Measurements from ENCODE around the gene SLC19A3. TPM values are rescaled to one million over a fixed set of nuclear protein-coding genes. Genes with fewer than 3 reads are reported as not detected.

The SLC19A3 gene
- total and polyA plus RNA-seq, 2 donors (not counting 3 experiments of a cell fraction or from before 2014, with no cell fraction given) = 0.01 TPM; not detected in 1

GRCh38 chr2:227761740-227762476 is 44.1 kb upstream of the SLC19A3 start:
- intact Hi-C loops (cut with micrococcal nuclease) = no loop called here
- no peaks in the 10 kb centered on the region for H3K9me3 ChIP-seq (replicated peaks; ENCODE audit: control insufficient read depth, insufficient read depth, low read length)
- no peak overlapping the region for H3K27ac ChIP-seq (ENCODE audit: insufficient read depth, low read depth, low read length)
- POLR2A ChIA-PET = no interaction called here
- no TSS peak for BruUV-seq (replicated peaks)
- TF ChIP-seq JUN (IDR thresholded peaks at IDR 0.05; ENCODE audit: borderline replicate concordance, insufficient read depth, insufficient read length, low read depth) (no peak), MYC (IDR thresholded peaks at IDR 0.05; ENCODE audit: low read depth, low read length) (no peak), GATA2 (IDR thresholded peaks at IDR 0.05; ENCODE audit: insufficient read depth, insufficient read length, low read depth, low read length) (no peak), MAX (IDR thresholded peaks at IDR 0.05; ENCODE audit: insufficient read depth, insufficient read length) (no peak), CTCF (IDR thresholded peaks at IDR 0.05; ENCODE audit: extremely low read depth in 1 of 2, insufficient read depth in 1 of 2, low read depth in 1 of 2, low read length in 2 of 2) (no peak), POLR2A (IDR thresholded peaks at IDR 0.05; ENCODE audit: low read depth, low read length) (no peak), EZH2 (IDR thresholded peaks at IDR 0.05; ENCODE audit: borderline replicate concordance, low read depth, low read length, severe bottlenecking) (no peak), FOS (IDR thresholded peaks at IDR 0.05; ENCODE audit: borderline replicate concordance, insufficient read depth, low read length) (no peak), POLR2AphosphoS5 (IDR thresholded peaks at IDR 0.05; ENCODE audit: insufficient read depth, low read depth, low read length) (no peak)
- dilution Hi-C loops (cut with MboI; ENCODE audit: extremely low pct_ligation_motif_present, low sequenced_read_pairs) = no loop called here
- FAIRE-seq (no peak), DNase-seq (ENCODE audit: low read depth, low spot score) (no peak)
- H4K20me1 ChIP-seq (replicated peaks; ENCODE audit: control insufficient read depth, extremely low read depth, insufficient read depth, low read length) = no peaks in the 10 kb centered on the region
- no peaks in the 10 kb centered on the region for H3K79me2 ChIP-seq (ENCODE audit: control insufficient read depth, insufficient read depth, low read length)
- no peak overlapping the region for H3K4me2 ChIP-seq (ENCODE audit: insufficient read depth, low read length)
- H3K36me3 ChIP-seq (ENCODE audit: control insufficient read depth in 2 of 2, extremely low read depth in 1 of 2, insufficient read depth in 2 of 2, low read length in 2 of 2) = no peaks in the 10 kb centered on the region
- CTCF ChIA-PET = interaction anchor here (0.7 to 2.4 kb wide), 4 partner anchors 104 to 461 kb away, joined by 3 to 6 read pairs (median 3); no protein-coding TSS in a partner anchor
- H2AFZ ChIP-seq (ENCODE audit: low read depth, low read length) = no peak overlapping the region
- H3K4me3 ChIP-seq (replicated peaks in 1 of 3; ENCODE audit: insufficient read depth in 1 of 3, low read depth in 1 of 3, low read length in 3 of 3) = no peak overlapping the region
- no peak overlapping the region for H3K9ac ChIP-seq (replicated peaks; ENCODE audit: extremely low read depth, insufficient read depth, low read length)
- H3K27me3 ChIP-seq (ENCODE audit: control insufficient read depth in 2 of 2, insufficient read depth in 2 of 2, low read length in 2 of 2) = no peaks in the 10 kb centered on the region
- H3K4me1 ChIP-seq (ENCODE audit: control insufficient read depth, extremely low read depth, insufficient read depth, low read length) = peaks cover 7% of the 10 kb centered on the region
- no peaks in the 10 kb centered on the region for H3K9me1 ChIP-seq (replicated peaks; ENCODE audit: control insufficient read depth, extremely low read depth, insufficient read depth, low read length)

All from endothelial cell of umbilical vein (primary cell).